ENCODE results near the gene GALNT16.

Gene GALNT16

DNA sequence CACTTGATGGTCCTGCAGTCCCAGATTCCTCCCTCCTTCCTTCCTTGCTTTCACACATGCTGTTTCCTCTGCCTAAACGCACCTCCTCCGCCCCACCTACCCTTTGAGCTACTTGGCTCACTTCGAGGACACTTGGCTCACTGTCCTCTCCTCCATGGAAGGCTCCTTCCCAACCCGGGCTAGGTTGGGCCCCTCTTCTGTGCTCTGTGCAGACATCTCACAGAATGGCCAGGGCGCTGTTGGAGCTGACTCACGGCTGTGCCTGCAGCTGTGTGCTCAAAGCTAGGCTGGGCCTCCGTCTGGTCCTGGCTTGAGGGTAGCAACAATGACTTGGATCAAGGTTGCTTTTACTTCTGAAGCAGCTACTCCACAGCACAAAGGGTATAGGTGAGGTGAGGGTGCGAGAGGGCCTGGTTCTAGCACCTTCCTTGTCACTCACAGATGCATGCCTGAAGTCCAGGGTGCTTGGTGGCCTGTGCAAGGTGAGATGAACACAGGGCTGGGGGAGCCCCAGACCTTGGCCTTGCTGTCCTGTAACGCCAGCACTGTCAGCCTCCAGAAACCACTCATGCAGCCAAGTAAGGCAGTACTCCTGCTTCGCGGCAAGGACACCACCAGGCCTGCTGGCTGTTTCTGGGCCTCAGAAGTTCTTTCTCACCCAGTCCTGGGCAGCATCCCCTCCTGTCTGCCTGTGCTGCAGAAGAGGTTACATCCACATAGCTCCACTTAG is 61.8 kb downstream of the GALNT16 start:
- no peak for TF ChIP-seq FOXP2 (optimal IDR thresholded peaks at IDR 0.05; ENCODE audit: control extremely low read depth, extremely low read length, insufficient read depth)
- TF ChIP-seq POLR2AphosphoS5 (IDR thresholded peaks at IDR 0.05; ENCODE audit: borderline replicate concordance, low read depth, low read length): no peak
- TF ChIP-seq EZH2 (IDR thresholded peaks at IDR 0.05): no peak
- Histone ChIP-seq H3K9me3 (ENCODE audit: low read depth, low read length) (no peaks in the 10 kb centered on the region), H3K36me3 (ENCODE audit: insufficient read depth, low read length) (no peaks in the 10 kb centered on the region), H3K27ac (no peak overlapping the region), H3K4me3 (no peak overlapping the region), H3K9ac (ENCODE audit: insufficient read length) (no peak overlapping the region)
- no peak for DNase-seq (ENCODE audit: low read depth, low spot score)

DNA sequence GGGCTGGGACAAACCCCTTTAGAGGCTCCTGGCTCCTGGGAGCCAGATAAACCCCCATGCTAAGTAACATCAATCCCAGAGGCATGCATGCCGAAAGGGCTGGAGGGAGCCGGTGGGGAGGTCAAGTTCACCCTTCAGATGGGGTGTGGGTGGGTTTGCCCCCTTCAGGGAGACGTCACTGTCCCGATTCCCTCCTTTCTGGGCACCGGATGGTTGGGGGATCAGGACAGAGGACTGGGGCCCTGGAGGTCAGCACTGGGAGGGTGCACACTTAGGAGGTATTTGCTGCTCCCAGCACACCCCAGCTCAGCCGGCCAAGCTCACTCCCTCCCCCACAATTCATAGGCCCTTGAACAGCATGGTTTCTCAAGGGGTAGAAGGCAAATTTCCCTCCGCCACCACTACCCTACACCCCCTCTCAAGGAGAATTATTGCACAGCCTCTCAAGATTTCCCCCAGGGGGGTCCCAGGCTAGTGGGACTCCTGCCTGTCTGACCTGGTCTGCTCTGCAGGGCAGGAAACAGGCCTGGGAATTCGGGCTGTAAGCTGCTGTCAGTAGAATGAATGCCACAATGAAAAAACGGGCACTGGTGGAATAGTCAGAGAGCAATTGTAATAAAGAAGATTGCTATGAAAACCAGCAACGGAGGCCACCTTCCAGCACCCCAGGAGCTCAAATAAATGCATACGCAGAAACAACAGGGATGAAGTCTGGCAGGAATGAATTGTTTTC is 63.5 kb downstream of the GALNT16 start:
- no peak overlapping the region for H3K4me3 ChIP-seq
- DNase-seq (ENCODE audit: low read depth, low spot score): no peak
- H3K9me3 ChIP-seq (ENCODE audit: low read depth, low read length): no peaks in the 10 kb centered on the region
- H3K27ac ChIP-seq: no peak overlapping the region
- H3K36me3 ChIP-seq (ENCODE audit: insufficient read depth, low read length): no peaks in the 10 kb centered on the region
- H3K9ac ChIP-seq (ENCODE audit: insufficient read length): no peak overlapping the region
- TF ChIP-seq FOXP2 (optimal IDR thresholded peaks at IDR 0.05; ENCODE audit: control extremely low read depth, extremely low read length, insufficient read depth) (no peak), EZH2 (IDR thresholded peaks at IDR 0.05) (no peak), POLR2AphosphoS5 (IDR thresholded peaks at IDR 0.05; ENCODE audit: borderline replicate concordance, low read depth, low read length) (no peak)

DNA sequence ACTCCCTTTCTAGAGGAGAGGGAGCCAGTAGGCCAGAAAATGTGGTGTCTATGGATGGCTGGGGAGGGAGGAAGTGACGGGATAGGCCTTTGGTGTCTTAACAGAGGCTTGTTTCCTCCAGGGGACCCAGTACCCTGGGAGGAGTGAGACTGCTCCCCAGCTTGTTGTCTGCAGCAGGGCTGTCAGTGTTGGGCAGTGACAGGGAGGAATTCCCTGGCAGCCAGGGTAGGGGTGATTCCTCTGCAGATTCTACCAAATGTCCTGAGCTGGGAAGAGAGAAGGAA is 64.0 kb downstream of the GALNT16 start:
- no peak overlapping the region for H3K9ac ChIP-seq (ENCODE audit: insufficient read length)
- no peak overlapping the region for H3K4me3 ChIP-seq
- no peak overlapping the region for H3K27ac ChIP-seq
- TF ChIP-seq EZH2 (IDR thresholded peaks at IDR 0.05) (no peak), FOXP2 (optimal IDR thresholded peaks at IDR 0.05; ENCODE audit: control extremely low read depth, extremely low read length, insufficient read depth) (no peak), POLR2AphosphoS5 (IDR thresholded peaks at IDR 0.05; ENCODE audit: borderline replicate concordance, low read depth, low read length) (no peak)
- H3K9me3 ChIP-seq (ENCODE audit: low read depth, low read length): no peaks in the 10 kb centered on the region
- H3K36me3 ChIP-seq (ENCODE audit: insufficient read depth, low read length): no peaks in the 10 kb centered on the region
- no peak for DNase-seq (ENCODE audit: low read depth, low spot score)

DNA sequence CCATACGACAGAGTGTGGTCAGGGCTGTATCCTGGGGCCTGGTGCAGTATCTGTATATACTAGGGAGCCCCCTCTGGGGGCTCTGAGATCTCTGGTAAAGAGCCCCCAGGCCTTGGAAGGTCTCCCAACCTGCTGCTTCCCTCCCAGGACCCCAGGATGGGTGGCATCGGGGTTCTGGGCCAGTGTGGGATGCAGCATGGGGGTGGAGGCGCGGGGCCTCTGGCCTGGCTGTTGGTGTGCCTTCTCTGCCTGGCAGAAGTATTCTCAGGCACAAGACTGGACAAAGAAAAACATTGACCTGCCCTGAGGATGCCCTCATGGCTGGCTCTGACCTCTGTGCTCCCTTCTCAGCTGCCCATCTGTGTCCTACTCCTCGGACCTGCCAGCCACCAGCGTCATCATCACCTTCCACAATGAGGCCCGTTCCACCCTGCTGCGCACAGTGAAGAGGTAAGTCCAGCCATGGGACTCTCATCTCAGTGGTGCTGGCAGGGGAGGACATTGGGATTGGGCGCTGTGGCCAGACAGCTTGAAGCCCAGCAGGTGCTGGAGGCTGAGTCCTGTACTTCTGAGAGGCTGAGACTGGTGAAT is 64.5 kb downstream of the GALNT16 start:
- H3K27ac ChIP-seq: no peak overlapping the region
- H3K9me3 ChIP-seq (ENCODE audit: low read depth, low read length): no peaks in the 10 kb centered on the region
- H3K4me3 ChIP-seq: no peak overlapping the region
- H3K9ac ChIP-seq (ENCODE audit: insufficient read length): no peak overlapping the region
- DNase-seq (ENCODE audit: low read depth, low spot score): no peak
- no peaks in the 10 kb centered on the region for H3K36me3 ChIP-seq (ENCODE audit: insufficient read depth, low read length)
- TF ChIP-seq EZH2 (IDR thresholded peaks at IDR 0.05): no peak
- TF ChIP-seq POLR2AphosphoS5 (IDR thresholded peaks at IDR 0.05; ENCODE audit: borderline replicate concordance, low read depth, low read length): no peak
- TF ChIP-seq FOXP2 (optimal IDR thresholded peaks at IDR 0.05; ENCODE audit: control extremely low read depth, extremely low read length, insufficient read depth): no peak

DNA sequence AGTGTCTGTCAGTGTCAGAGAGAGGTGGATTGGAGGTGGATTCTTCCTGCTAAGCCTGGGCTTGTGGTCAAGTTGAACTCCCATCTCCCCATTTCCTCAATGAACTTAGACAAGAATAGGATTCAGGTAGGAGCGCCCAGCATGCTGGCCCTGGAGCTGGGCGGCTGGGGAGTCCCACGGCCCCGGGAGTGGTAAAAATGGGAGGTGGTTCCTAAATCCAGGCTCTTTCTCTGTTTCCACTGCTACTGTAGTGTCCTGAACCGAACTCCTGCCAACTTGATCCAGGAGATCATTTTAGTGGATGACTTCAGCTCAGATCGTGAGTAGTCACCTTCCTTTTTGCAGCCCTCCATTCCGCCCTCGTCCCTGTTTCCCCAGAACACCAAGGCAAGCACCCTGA is 65.1 kb downstream of the GALNT16 start:
- no peak for DNase-seq (ENCODE audit: low read depth, low spot score)
- H3K27ac ChIP-seq: no peak overlapping the region

DNA sequence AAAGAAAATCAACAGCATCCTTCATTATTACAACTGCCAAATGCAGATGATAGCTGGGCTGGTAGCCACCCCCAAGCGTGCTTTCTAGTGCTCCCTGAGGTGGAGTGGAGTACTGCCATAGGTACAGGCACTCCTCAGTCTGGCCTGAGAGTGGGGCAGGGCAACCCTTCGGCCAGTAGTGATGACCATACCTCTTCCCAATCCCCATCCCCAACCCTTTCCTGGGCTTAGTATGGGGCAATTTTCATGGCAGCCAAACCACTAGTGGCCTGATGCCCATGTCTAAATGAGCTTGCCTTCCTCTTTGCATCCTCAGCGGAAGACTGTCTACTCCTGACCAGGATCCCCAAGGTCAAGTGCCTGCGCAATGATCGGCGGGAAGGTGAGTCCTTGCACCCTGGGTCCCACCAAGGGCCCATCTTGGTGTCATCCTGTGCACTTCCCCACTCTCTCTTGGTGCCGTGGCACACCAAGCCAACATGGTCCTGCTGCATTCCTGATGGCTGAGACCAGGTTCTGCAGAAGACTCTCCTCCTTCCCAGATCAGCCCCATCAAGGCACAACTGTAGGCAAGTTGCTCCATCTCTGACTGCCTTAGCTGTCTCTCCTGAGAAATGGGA is 65.8 kb downstream of the GALNT16 start:
- TF ChIP-seq EZH2 (IDR thresholded peaks at IDR 0.05) (no peak), FOXP2 (optimal IDR thresholded peaks at IDR 0.05; ENCODE audit: control extremely low read depth, extremely low read length, insufficient read depth) (no peak), POLR2AphosphoS5 (IDR thresholded peaks at IDR 0.05; ENCODE audit: borderline replicate concordance, low read depth, low read length) (no peak)
- Histone ChIP-seq H3K27ac (no peak overlapping the region), H3K9ac (ENCODE audit: insufficient read length) (no peak overlapping the region), H3K36me3 (ENCODE audit: insufficient read depth, low read length) (no peaks in the 10 kb centered on the region), H3K4me3 (no peak overlapping the region), H3K9me3 (ENCODE audit: low read depth, low read length) (no peaks in the 10 kb centered on the region)
- no peak for DNase-seq (ENCODE audit: low read depth, low spot score)

More for the DNA sequence above, 65.1 kb downstream of the GALNT16 start:
- Histone ChIP-seq H3K4me3 (no peak overlapping the region), H3K9me3 (ENCODE audit: low read depth, low read length) (no peaks in the 10 kb centered on the region), H3K9ac (ENCODE audit: insufficient read length) (no peak overlapping the region), H3K36me3 (ENCODE audit: insufficient read depth, low read length) (no peaks in the 10 kb centered on the region)
- TF ChIP-seq FOXP2 (optimal IDR thresholded peaks at IDR 0.05; ENCODE audit: control extremely low read depth, extremely low read length, insufficient read depth) (no peak), POLR2AphosphoS5 (IDR thresholded peaks at IDR 0.05; ENCODE audit: borderline replicate concordance, low read depth, low read length) (no peak), EZH2 (IDR thresholded peaks at IDR 0.05) (no peak)

DNA sequence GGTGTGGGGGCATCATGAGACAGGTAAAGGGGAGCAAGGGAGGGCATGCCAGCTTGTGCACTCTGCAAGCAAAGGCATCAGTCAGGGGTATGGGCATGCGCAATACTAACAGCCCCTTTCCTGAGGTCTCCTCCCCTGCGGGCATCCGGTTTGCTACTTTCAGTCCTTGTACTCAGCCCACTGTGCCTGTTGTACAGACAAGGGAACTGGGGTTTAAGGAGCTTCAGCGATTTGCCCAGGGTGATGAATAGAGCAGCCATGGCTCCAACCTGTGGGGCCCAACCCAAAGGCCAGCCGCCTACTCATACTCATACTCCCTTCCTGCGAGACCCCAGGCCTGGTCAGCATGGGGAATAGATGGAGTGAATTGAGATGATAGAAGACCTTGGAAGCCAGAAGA is 66.7 kb downstream of the GALNT16 start:
- H3K9me3 ChIP-seq (ENCODE audit: low read depth, low read length): no peaks in the 10 kb centered on the region
- no peak overlapping the region for H3K9ac ChIP-seq (ENCODE audit: insufficient read length)
- no peak overlapping the region for H3K4me3 ChIP-seq
- no peak for DNase-seq (ENCODE audit: low read depth, low spot score)
- H3K36me3 ChIP-seq (ENCODE audit: insufficient read depth, low read length): no peaks in the 10 kb centered on the region
- no peak for TF ChIP-seq FOXP2 (optimal IDR thresholded peaks at IDR 0.05; ENCODE audit: control extremely low read depth, extremely low read length, insufficient read depth)
- no peak for TF ChIP-seq EZH2 (IDR thresholded peaks at IDR 0.05)
- TF ChIP-seq POLR2AphosphoS5 (IDR thresholded peaks at IDR 0.05; ENCODE audit: borderline replicate concordance, low read depth, low read length): no peak
- no peak overlapping the region for H3K27ac ChIP-seq

DNA sequence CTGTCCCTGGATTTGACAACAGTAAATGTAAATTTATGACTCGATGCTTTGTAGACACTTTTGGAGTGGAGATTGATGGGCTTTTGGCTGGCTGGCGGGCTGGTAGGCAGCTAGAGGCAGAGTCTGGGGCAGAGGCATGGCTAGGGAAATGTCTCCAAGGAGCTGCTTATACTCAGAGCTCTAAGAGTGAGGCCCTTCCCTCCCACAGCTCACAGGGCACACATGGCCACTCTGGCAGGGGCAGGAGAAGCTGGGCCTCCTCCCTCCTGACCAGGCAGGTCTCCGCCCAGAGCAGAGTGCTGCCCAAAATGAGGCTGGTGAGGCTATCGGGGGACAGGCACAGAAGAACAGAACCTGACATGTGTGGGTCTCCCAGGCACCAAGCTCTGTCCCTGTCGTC is 67.5 kb downstream of the GALNT16 start:
- TF ChIP-seq POLR2AphosphoS5 (IDR thresholded peaks at IDR 0.05; ENCODE audit: borderline replicate concordance, low read depth, low read length): no peak
- no peak for TF ChIP-seq FOXP2 (optimal IDR thresholded peaks at IDR 0.05; ENCODE audit: control extremely low read depth, extremely low read length, insufficient read depth)
- TF ChIP-seq EZH2 (IDR thresholded peaks at IDR 0.05): no peak
- Histone ChIP-seq H3K9ac (ENCODE audit: insufficient read length) (no peak overlapping the region), H3K27ac (no peak overlapping the region), H3K36me3 (ENCODE audit: insufficient read depth, low read length) (no peaks in the 10 kb centered on the region), H3K9me3 (ENCODE audit: low read depth, low read length) (no peaks in the 10 kb centered on the region), H3K4me3 (no peak overlapping the region)
- DNase-seq (ENCODE audit: low read depth, low spot score): no peak

Data from SK-N-MC (cell line).